Kidney (tissue), 14 donors: ENCODE results near the gene RASA2. TPM values are rescaled to one million over a fixed set of nuclear protein-coding genes. Genes with fewer than 3 reads are reported as not detected.

Experiments
- DNase-seq, 5 donors: peaks; one replicate each; pipeline ENCODE4 v3.0.0-alpha.2; 2013 to 2020
- FAIRE-seq: peaks from 2 replicates; lab custom pipeline; 2012; peaks lifted over from hg19 to GRCh38; lab: Jason Lieb, UNC
- H3K27ac ChIP-seq, 2 donors: one replicate each; pipeline ENCODE4 v1.7.0; 2013; ENCODE audit warnings: low read depth in 2 of 2, low read length in 2 of 2, inconsistent platforms in 1 of 2
- H3K27me3 ChIP-seq: one replicate; pipeline ENCODE4 v1.7.1; 2013; ENCODE audit warnings: low read length, inconsistent platforms; ENCODE audit not compliant: control insufficient read depth, insufficient read depth
- H3K36me3 ChIP-seq, 3 donors: one replicate each; pipeline versions ENCODE4 v1.7.0 to v1.7.1; 2013; ENCODE audit warnings: low read length in 3 of 3, control low read depth in 1 of 3, inconsistent platforms in 1 of 3; ENCODE audit not compliant: insufficient read depth in 3 of 3, control insufficient read depth in 2 of 3
- H3K4me1 ChIP-seq, 3 donors: one replicate each; pipeline versions ENCODE4 v1.7.0 to v1.7.1; 2013; ENCODE audit warnings: low read length in 3 of 3, inconsistent platforms in 1 of 3, low read depth in 1 of 3; ENCODE audit not compliant: control insufficient read depth in 2 of 3, insufficient read depth in 2 of 3
- H3K4me3 ChIP-seq, 3 donors: one replicate each; pipeline versions ENCODE4 v1.7.0 to v1.8.1; 2013; ENCODE audit warnings: low read length in 3 of 3, control low read depth in 1 of 3, inconsistent platforms in 1 of 3
- H3K9ac ChIP-seq, 3 donors: one replicate each; pipeline versions ENCODE4 v1.7.0 to v1.7.1; 2013; ENCODE audit warnings: low read length in 3 of 3, control low read depth in 1 of 3, inconsistent platforms in 1 of 3
- H3K9me3 ChIP-seq, 3 donors: one replicate each; pipeline versions ENCODE4 v1.7.0 to v1.7.1; 2013; ENCODE audit warnings: low read length in 3 of 3, control low read depth in 1 of 3, inconsistent platforms in 1 of 3; ENCODE audit not compliant: control insufficient read depth in 2 of 3, insufficient read depth in 1 of 3
- CTCF ChIP-seq: IDR thresholded peaks from 3 replicates; pipeline ENCODE4 v1.5.1; 2012; ENCODE audit warnings: mild to moderate bottlenecking, moderate library complexity, borderline replicate concordance; ENCODE audit not compliant: insufficient read depth; ENCODE audit errors: extremely low read depth
- intact Hi-C: fragments of 100-400 bp; cut with DNase I; formaldehyde crosslinking; loops from one replicate; pipeline ENCODE4 v1.11.1; 2022
- polyA plus RNA-seq: library from polyadenylated mRNA; stranded (reverse); fragments of 350-450 nt; fragmentation: Illumina TruSeq; extraction: RNeasy Lipid Tissue Mini Kit (QIAGEN cat#74804); gene quantifications from one replicate; pipeline ENCODE4 v1.2.3, GENCODE V29; 2014; ENCODE audit warnings: low read depth, low replicate concordance; ENCODE audit not compliant: insufficient read depth
- total RNA-seq: library from RNA; stranded (reverse); fragmentation: NEBNext Ultra II Directional; extraction: Animal tissue kit (Norgen Biotek cat#: 25700); gene quantifications from one replicate; pipeline ENCODE4 v1.2.1, GENCODE V29; 2021
- donor health status: control.
- donor health status: control.
- donor health status: control.
- donor health status: control.
- donor health status: control.
- donor health status: DM: yes; HTN: yes; CAD: no.
- donor health status: Normal renal cell carcinoma (clear cell type).

RASA2 gene
- total and polyA plus RNA-seq, 2 donors from 2014 or later: 2.2 to 29.8 TPM

GRCh38 chr3:141460097-141460704 lies 26.6 kb upstream of the RASA2 start:
- Histone ChIP-seq H3K36me3 (no peaks in the 10 kb centered on the region), H3K27ac (no peak overlapping the region), H3K4me1 (no peaks in the 10 kb centered on the region), H3K27me3 (no peaks in the 10 kb centered on the region), H3K9ac (no peak overlapping the region), H3K4me3 (no peak overlapping the region), H3K9me3 (no peaks in the 10 kb centered on the region)
- FAIRE-seq (no peak), DNase-seq (peak; percentile 86 to 92 (median 89))
- peak; percentile 91 for TF ChIP-seq CTCF
- intact Hi-C loops: no loop called here

- no peak for FAIRE-seq
- Histone ChIP-seq H3K27ac (no peak overlapping the region), H3K4me3 (no peak overlapping the region), H3K9ac (no peak overlapping the region), H3K27me3 (no peaks in the 10 kb centered on the region), H3K4me1 (no peaks in the 10 kb centered on the region), H3K36me3 (no peaks in the 10 kb centered on the region), H3K9me3 (no peaks in the 10 kb centered on the region)
- no peak for DNase-seq
- no peak for TF ChIP-seq CTCF
- intact Hi-C loops: no loop called here
Measured at GRCh38 chr3:141462176-141462859, 24.5 kb upstream of the RASA2 start.

GRCh38 chr3:141465221-141465620 lies 21.6 kb upstream of the RASA2 start:
- no peak for FAIRE-seq
- TF ChIP-seq CTCF: peak; percentile 27
- no peak overlapping the region for H3K27ac ChIP-seq
- no peaks in the 10 kb centered on the region for H3K36me3 ChIP-seq
- intact Hi-C loops: no loop called here
- no peaks in the 10 kb centered on the region for H3K27me3 ChIP-seq
- no peak overlapping the region for H3K4me3 ChIP-seq
- no peaks in the 10 kb centered on the region for H3K9me3 ChIP-seq
- H3K9ac ChIP-seq: no peak overlapping the region
- DNase-seq: peak in 1 of 5 donors; percentile 34
- no peaks in the 10 kb centered on the region for H3K4me1 ChIP-seq
